HepG2 (cell line): ENCODE results near the gene SMARCA2. TPM values are rescaled to one million over a fixed set of nuclear protein-coding genes. Genes with fewer than 3 reads are reported as not detected.

Experiments used
- ATAC-seq: fragments of 200-7000 bp; cut with Tn5 transposase; 3 replicates; pipeline ENCODE4 v1.9.1; 2020; ENCODE audit warnings: mild to moderate bottlenecking, moderate library complexity
- BruUV-seq: library from RNA; stranded (reverse); fragments of 400-500 nt; replicated peaks from 2 replicates; lab custom pipeline; 2021; lab: Mats Ljungman, UMichigan
- CTCF ChIA-PET: fragments of 300-600 bp; formaldehyde crosslinking; extraction: SDS; loops from one replicate; lab custom pipeline; 2021; ENCODE audit warnings: low total read pairs, inconsistent platforms, low intra/inter-chr PET ratio; lab: Yijun Ruan, JAX
- POLR2A ChIA-PET: fragments of 350-600 bp; sonication (Branson Sonifier 250); formaldehyde crosslinking; loops from one replicate; lab custom pipeline; 2020; ENCODE audit warnings: antibody characterized with exemption, inconsistent platforms; lab: Yijun Ruan, JAX
- DNase-seq: peaks from one replicate; pipeline ENCODE4 v3.0.0-alpha.2; 2015; ENCODE audit warnings: low spot score
- FAIRE-seq: peaks from 3 replicates; lab custom pipeline; 2011; peaks lifted over from hg19 to GRCh38; lab: Jason Lieb, UNC
- H2AFZ ChIP-seq: one replicate; pipeline ENCODE4 v1.6.1; 2011; ENCODE audit warnings: low read length, inconsistent platforms
- H3K27ac ChIP-seq: fragments of 300-600 bp; 3 replicates; pipeline ENCODE4 v1.8.0; 2011; ENCODE audit warnings: mixed run types, mild to moderate bottlenecking, mixed read lengths, low read length, inconsistent platforms; ENCODE audit not compliant: insufficient read depth; ENCODE audit errors: extremely low read length
- H3K27me3 ChIP-seq, 2 experiments: fragments of 200-600 bp in 1 of 2; 2 replicates in 1 of 2; 3 replicates in 1 of 2; pipeline versions ENCODE4 v1.6.0 to v1.8.0; 2011; ENCODE audit warnings: low read length in 2 of 2, mild to moderate bottlenecking in 2 of 2, moderate library complexity in 2 of 2, inconsistent platforms in 1 of 2; ENCODE audit not compliant: insufficient read depth in 2 of 2, control insufficient read depth in 1 of 2
- H3K36me3 ChIP-seq, 2 experiments: fragments of 200-600 bp in 1 of 2; replicated peaks in 1 of 2; 2 replicates in 1 of 2; 3 replicates in 1 of 2; pipeline versions ENCODE4 v1.5.1 to v1.8.0; 2011; ENCODE audit warnings: low read length in 2 of 2, inconsistent platforms in 1 of 2; ENCODE audit not compliant: insufficient read depth in 2 of 2, control insufficient read depth in 1 of 2
- H3K4me1 ChIP-seq: 2 replicates; pipeline ENCODE4 v1.5.1; 2012; ENCODE audit warnings: low read length, inconsistent platforms; ENCODE audit not compliant: insufficient read depth
- H3K4me2 ChIP-seq: 2 replicates; pipeline ENCODE4 v1.6.0; 2011; ENCODE audit warnings: low read depth, low read length, inconsistent platforms
- H3K4me3 ChIP-seq, 3 experiments: fragments of 200-600 bp in 1 of 3; sonication (generic), shearing (Covaris generic) in 1 of 3; replicated peaks in 1 of 3; 2 replicates each; pipeline ENCODE4 v1.5.1; 2011 to 2016; ENCODE audit warnings: low read length in 3 of 3, inconsistent platforms in 2 of 3, low read depth in 2 of 3, mild to moderate bottlenecking in 2 of 3, control low read depth in 1 of 3, mixed read lengths in 1 of 3; ENCODE audit not compliant: insufficient read depth in 1 of 3
- H3K79me2 ChIP-seq: one replicate; pipeline ENCODE4 v1.6.1; 2011; ENCODE audit warnings: low read length, inconsistent platforms; ENCODE audit not compliant: insufficient read depth
- H3K9ac ChIP-seq: 2 replicates; pipeline ENCODE4 v1.6.0; 2011; ENCODE audit warnings: mild to moderate bottlenecking, low read depth, low read length, inconsistent platforms; ENCODE audit not compliant: insufficient read depth
- H3K9me3 ChIP-seq: 2 replicates; pipeline ENCODE4 v1.5.1; 2012; ENCODE audit warnings: mild to moderate bottlenecking, low read length
- H4K20me1 ChIP-seq: 2 replicates; pipeline ENCODE4 v1.6.0; 2011; ENCODE audit warnings: inconsistent platforms, mild to moderate bottlenecking, low read length, moderate library complexity; ENCODE audit not compliant: insufficient read depth
- CHCHD3 ChIP-seq: sonication (generic); formaldehyde crosslinking; IDR thresholded peaks from 2 replicates; pipeline ENCODE4 v1.8.0; 2022; ENCODE audit warnings: mild to moderate bottlenecking, missing genetic modification reagents, moderate library complexity
- ESRRA ChIP-seq: sonication (generic); formaldehyde crosslinking; IDR thresholded peaks from 2 replicates; pipeline ENCODE4 v1.5.1; 2020; ENCODE audit warnings: mild to moderate bottlenecking, low read depth, missing genetic modification reagents
- HNRNPK ChIP-seq: fragments of 200-400 bp; formaldehyde crosslinking; IDR thresholded peaks from 2 replicates; pipeline ENCODE4 v1.6.1; 2018; ENCODE audit warnings: low read length, low read depth, moderate library complexity, mild to moderate bottlenecking; ENCODE audit not compliant: poor library complexity, severe bottlenecking
- MZF1 ChIP-seq: sonication (generic); formaldehyde crosslinking; IDR thresholded peaks from 2 replicates; pipeline ENCODE4 v1.8.1; 2023; ENCODE audit warnings: mild to moderate bottlenecking, missing genetic modification reagents, borderline replicate concordance
- PHF5A ChIP-seq: IDR thresholded peaks from one replicate; pipeline ENCODE4 v1.6.1; 2018; ENCODE audit warnings: low read depth, missing genetic modification reagents; ENCODE audit not compliant: unreplicated experiment
- RBM39 ChIP-seq: fragments of 200-400 bp; formaldehyde crosslinking; IDR thresholded peaks from one replicate; pipeline ENCODE4 v1.6.1; 2018; ENCODE audit warnings: antibody characterized with exemption, mild to moderate bottlenecking, low read depth, low read length; ENCODE audit not compliant: poor library complexity, severe bottlenecking
- SAP130 ChIP-seq: IDR thresholded peaks from 2 replicates; pipeline ENCODE4 v1.6.1; 2016; ENCODE audit warnings: low read depth
- TBX3 ChIP-seq: fragments of 450-650 bp; IDR thresholded peaks from 2 replicates; pipeline ENCODE4 v1.6.1; 2017; ENCODE audit warnings: antibody characterized with exemption, mild to moderate bottlenecking, inconsistent platforms, borderline replicate concordance
- ZSCAN22 ChIP-seq: sonication (generic); formaldehyde crosslinking; IDR thresholded peaks from 2 replicates; pipeline ENCODE4 v1.4.0; 2020; ENCODE audit warnings: mild to moderate bottlenecking, missing genetic modification reagents
- WGBS: methylation state at CpG from one replicate; pipeline ENCODE4 v1.1.6; 2017; ENCODE audit warnings: low lambda C conversion rate; 5-methylcytosine and 5-hydroxymethylcytosine counted together
- in situ Hi-C: cut with HindIII; loops from 2 replicates; pipeline ENCODE4 v1.10.0; 2017; ENCODE audit warnings: low pct_unique_long_range_greater_than_20kb; ENCODE audit not compliant: extremely low pct_ligation_motif_present
- intact Hi-C: fragments of 100-400 bp; cut with micrococcal nuclease; formaldehyde crosslinking; loops from one replicate; pipeline ENCODE4 v1.10.0; 2022; ENCODE audit not compliant: unreplicated experiment
- polyA plus RNA-seq, 8 experiments: library from polyadenylated mRNA; depleted of rRNA in 3 of 8; stranded (reverse) in 7 of 8; unstranded in 1 of 8; fragments of >200 nt; fragmentation: Illumina TruSeq in 4 of 8; extraction: Trizol in 4 of 8; gene quantifications; 2 replicates each; pipeline versions ENCODE4 v1.2.1 to v1.2.3, GENCODE V29; 2011 to 2016; ENCODE audit warnings: low read depth in 4 of 8, missing spikeins in 1 of 8, mixed read lengths in 1 of 8; ENCODE audit not compliant: insufficient read depth in 1 of 8
- total RNA-seq, 5 experiments: library from RNA; depleted of rRNA; stranded (reverse); fragments of >200 nt; fragmentation: Illumina TruSeq; extraction: Trizol; gene quantifications; 2 replicates each; pipeline ENCODE4 v1.2.3, GENCODE V29; 2016; ENCODE audit warnings: low read depth in 1 of 5
- TF ChIP-seq, protein P1 (sequence below): sonication (generic); formaldehyde crosslinking; IDR thresholded peaks from 2 replicates; pipeline ENCODE4 v1.5.0; 2020; ENCODE audit warnings: missing genetic modification reagents
- TF ChIP-seq, protein P2 (sequence below): sonication (generic); formaldehyde crosslinking; IDR thresholded peaks from 2 replicates; pipeline ENCODE4 v1.5.1; 2020; ENCODE audit warnings: mild to moderate bottlenecking, moderate library complexity, missing genetic modification reagents
- TF ChIP-seq, protein P3 (sequence below), 2 experiments: fragments of 450-650 bp in 1 of 2; sonication (generic) in 1 of 2; formaldehyde crosslinking in 1 of 2; IDR thresholded peaks; 2 replicates each; pipeline versions ENCODE4 v1.6.1 to v1.8.0; 2016 to 2022; ENCODE audit warnings: antibody characterized with exemption in 1 of 2, mild to moderate bottlenecking in 1 of 2, missing genetic modification reagents in 1 of 2

Gene SMARCA2
- total and polyA plus RNA-seq, 2 of the 13 experiments (the other 11 are each of a cell fraction or from before 2014, with no cell fraction given) = 22.5 to 23.7 TPM

DNA sequence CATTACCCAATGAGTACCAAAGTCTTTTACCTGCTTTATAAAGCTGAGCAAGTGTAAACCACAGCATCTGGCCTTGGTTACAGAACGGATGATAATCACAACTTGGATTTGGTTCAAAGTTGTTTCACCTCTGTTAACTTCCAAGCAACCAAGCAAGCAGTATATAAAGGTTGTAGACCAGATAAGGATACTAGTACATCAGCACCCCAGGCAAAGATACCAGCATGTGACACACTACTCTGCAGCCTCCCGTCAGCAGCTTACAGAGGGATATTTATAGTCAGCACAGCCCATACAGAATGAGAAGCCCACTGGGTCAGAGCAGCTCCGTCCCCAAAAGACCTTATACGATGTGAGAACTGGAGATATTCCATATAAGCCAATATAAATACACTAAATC, 193.3 kb downstream of the SMARCA2 start:
- ChIA-PET POLR2A (no interaction called here), CTCF (no interaction called here)
- Histone ChIP-seq H3K27me3 (no peaks in the 10 kb centered on the region), H3K9me3 (no peaks in the 10 kb centered on the region), H3K4me1 (no peaks in the 10 kb centered on the region), H3K9ac (no peak overlapping the region), H3K36me3 (no peaks in the 10 kb centered on the region), H3K27ac (no peak overlapping the region), H3K4me2 (no peak overlapping the region), H3K4me3 (no peak overlapping the region), H3K79me2 (no peaks in the 10 kb centered on the region), H2AFZ (no peak overlapping the region), H4K20me1 (no peaks in the 10 kb centered on the region)
- 27% methylated on average over 4 of the region's 4 CpGs for WGBS
- DNase-seq (no peak), FAIRE-seq (no peak), ATAC-seq (no peak)
- in situ Hi-C loops = no loop called here
- intact Hi-C loops = no loop called here
- no TSS peak for BruUV-seq
- TF ChIP-seq PHF5A (CRISPR knock-in tag) (no peak), TBX3 (no peak), HNRNPK (no peak), SAP130 (CRISPR knock-in tag) (no peak), CHCHD3 (no peak), ESRRA (no peak), MZF1 (CRISPR knock-in tag) (no peak), RBM39 (no peak), ZSCAN22 (CRISPR knock-in tag) (no peak)
- TF ChIP-seq, protein P1, sequence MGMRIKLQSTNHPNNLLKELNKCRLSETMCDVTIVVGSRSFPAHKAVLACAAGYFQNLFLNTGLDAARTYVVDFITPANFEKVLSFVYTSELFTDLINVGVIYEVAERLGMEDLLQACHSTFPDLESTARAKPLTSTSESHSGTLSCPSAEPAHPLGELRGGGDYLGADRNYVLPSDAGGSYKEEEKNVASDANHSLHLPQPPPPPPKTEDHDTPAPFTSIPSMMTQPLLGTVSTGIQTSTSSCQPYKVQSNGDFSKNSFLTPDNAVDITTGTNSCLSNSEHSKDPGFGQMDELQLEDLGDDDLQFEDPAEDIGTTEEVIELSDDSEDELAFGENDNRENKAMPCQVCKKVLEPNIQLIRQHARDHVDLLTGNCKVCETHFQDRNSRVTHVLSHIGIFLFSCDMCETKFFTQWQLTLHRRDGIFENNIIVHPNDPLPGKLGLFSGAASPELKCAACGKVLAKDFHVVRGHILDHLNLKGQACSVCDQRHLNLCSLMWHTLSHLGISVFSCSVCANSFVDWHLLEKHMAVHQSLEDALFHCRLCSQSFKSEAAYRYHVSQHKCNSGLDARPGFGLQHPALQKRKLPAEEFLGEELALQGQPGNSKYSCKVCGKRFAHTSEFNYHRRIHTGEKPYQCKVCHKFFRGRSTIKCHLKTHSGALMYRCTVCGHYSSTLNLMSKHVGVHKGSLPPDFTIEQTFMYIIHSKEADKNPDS (CRISPR knock-in tag) = no peak
- TF ChIP-seq, protein P2, sequence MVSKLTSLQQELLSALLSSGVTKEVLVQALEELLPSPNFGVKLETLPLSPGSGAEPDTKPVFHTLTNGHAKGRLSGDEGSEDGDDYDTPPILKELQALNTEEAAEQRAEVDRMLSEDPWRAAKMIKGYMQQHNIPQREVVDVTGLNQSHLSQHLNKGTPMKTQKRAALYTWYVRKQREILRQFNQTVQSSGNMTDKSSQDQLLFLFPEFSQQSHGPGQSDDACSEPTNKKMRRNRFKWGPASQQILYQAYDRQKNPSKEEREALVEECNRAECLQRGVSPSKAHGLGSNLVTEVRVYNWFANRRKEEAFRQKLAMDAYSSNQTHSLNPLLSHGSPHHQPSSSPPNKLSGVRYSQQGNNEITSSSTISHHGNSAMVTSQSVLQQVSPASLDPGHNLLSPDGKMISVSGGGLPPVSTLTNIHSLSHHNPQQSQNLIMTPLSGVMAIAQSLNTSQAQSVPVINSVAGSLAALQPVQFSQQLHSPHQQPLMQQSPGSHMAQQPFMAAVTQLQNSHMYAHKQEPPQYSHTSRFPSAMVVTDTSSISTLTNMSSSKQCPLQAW (CRISPR knock-in tag) = no peak
- TF ChIP-seq, protein P3, sequence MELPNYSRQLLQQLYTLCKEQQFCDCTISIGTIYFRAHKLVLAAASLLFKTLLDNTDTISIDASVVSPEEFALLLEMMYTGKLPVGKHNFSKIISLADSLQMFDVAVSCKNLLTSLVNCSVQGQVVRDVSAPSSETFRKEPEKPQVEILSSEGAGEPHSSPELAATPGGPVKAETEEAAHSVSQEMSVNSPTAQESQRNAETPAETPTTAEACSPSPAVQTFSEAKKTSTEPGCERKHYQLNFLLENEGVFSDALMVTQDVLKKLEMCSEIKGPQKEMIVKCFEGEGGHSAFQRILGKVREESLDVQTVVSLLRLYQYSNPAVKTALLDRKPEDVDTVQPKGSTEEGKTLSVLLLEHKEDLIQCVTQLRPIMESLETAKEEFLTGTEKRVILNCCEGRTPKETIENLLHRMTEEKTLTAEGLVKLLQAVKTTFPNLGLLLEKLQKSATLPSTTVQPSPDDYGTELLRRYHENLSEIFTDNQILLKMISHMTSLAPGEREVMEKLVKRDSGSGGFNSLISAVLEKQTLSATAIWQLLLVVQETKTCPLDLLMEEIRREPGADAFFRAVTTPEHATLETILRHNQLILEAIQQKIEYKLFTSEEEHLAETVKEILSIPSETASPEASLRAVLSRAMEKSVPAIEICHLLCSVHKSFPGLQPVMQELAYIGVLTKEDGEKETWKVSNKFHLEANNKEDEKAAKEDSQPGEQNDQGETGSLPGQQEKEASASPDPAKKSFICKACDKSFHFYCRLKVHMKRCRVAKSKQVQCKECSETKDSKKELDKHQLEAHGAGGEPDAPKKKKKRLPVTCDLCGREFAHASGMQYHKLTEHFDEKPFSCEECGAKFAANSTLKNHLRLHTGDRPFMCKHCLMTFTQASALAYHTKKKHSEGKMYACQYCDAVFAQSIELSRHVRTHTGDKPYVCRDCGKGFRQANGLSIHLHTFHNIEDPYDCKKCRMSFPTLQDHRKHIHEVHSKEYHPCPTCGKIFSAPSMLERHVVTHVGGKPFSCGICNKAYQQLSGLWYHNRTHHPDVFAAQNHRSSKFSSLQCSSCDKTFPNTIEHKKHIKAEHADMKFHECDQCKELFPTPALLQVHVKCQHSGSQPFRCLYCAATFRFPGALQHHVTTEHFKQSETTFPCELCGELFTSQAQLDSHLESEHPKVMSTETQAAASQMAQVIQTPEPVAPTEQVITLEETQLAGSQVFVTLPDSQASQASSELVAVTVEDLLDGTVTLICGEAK (IDR thresholded peaks at IDR 0.05) = no peak
- TF ChIP-seq, protein P3 (CRISPR knock-in tag; IDR thresholded peaks at IDR 0.05) = no peak
